GM12891 (cell line): ENCODE results near the gene ADAMTS17.

ENCODE experiments used
- POLR2A ChIP-seq: IDR thresholded peaks from 2 replicates; pipeline ENCODE4 v1.6.1; 2011; ENCODE audit warnings: low read depth, low read length, control low read depth
- POLR2AphosphoS5 ChIP-seq: IDR thresholded peaks from 2 replicates; pipeline ENCODE4 v1.6.1; 2011; ENCODE audit warnings: low read depth, low read length, control low read depth
- SPI1 ChIP-seq: IDR thresholded peaks from 2 replicates; pipeline ENCODE4 v1.6.1; 2011; ENCODE audit warnings: low read depth, low read length, control low read depth
- TAF1 ChIP-seq: IDR thresholded peaks from 2 replicates; pipeline ENCODE4 v1.6.1; 2011; ENCODE audit warnings: low read depth, low read length, control low read depth

GRCh38 chr15:100154338-100154737, 187.4 kb downstream of the ADAMTS17 start:
- TF ChIP-seq TAF1: no peak
- no peak for TF ChIP-seq POLR2A
- no peak for TF ChIP-seq SPI1
- no peak for TF ChIP-seq POLR2AphosphoS5
